LHCN-M2 (cell line): ENCODE results near the gene CDK3. TPM values are rescaled to one million over a fixed set of nuclear protein-coding genes. Genes with fewer than 3 reads are reported as not detected.
"Not testable (repeated sequence)": the region's sequence is repeated elsewhere in the genome, so short reads cannot be mapped to it uniquely, and the experiment has no call there.

Experiments
- DNase-seq: peaks from one replicate; pipeline ENCODE4 v3.0.0-alpha.2; 2012; ENCODE audit warnings: low read depth
- polyA plus RNA-seq: library from polyadenylated mRNA; unstranded; fragments of >200 nt; gene quantifications from one replicate; pipeline ENCODE4 v1.2.1, GENCODE V29; 2012; ENCODE audit warnings: missing spikeins
- total RNA-seq: library from RNA; depleted of rRNA; stranded (reverse); fragments of >200 nt; gene quantifications from 2 replicates; pipeline ENCODE4 v1.2.3, GENCODE V29; 2014; rRNA removed

CDK3 gene
- total RNA-seq, result 2.9 and 3.8 TPM in 2 replicates
- polyA plus RNA-seq, result 2.1 TPM

GRCh38 chr17:76000755-76001521, at the start of gene CDK3:
TSS of gene CDK3 (plus strand) at chr17:76000855. CDS start at chr17:76001426, 571 bp downstream.
- no peak for DNase-seq

GRCh38 chr17:75950855-75951554, 49.6 kb upstream of the CDK3 start:
- peak; percentile 91 for DNase-seq

- no peak for DNase-seq
Measured at GRCh38 chr17:75959051-75959838, 41.4 kb upstream of the CDK3 start.

- DNase-seq, result no peak
Measured at GRCh38 chr17:75959839-75960511, 40.7 kb upstream of the CDK3 start.

GRCh38 chr17:75965468-75965867, 35.2 kb upstream of the CDK3 start:
- no peak for DNase-seq

GRCh38 chr17:75969044-75969443, 31.6 kb upstream of the CDK3 start:
- not testable (repeated sequence) for DNase-seq

- DNase-seq, result no peak
Measured at GRCh38 chr17:75970011-75970523, 30.6 kb upstream of the CDK3 start.

- no peak for DNase-seq
Measured at GRCh38 chr17:75970626-75971025, 30.0 kb upstream of the CDK3 start.

GRCh38 chr17:75975187-75975586, 25.5 kb upstream of the CDK3 start:
- not testable (repeated sequence) for DNase-seq

GRCh38 chr17:75975757-75976174, 24.9 kb upstream of the CDK3 start:
- DNase-seq, result no peak

- no peak for DNase-seq
Measured at GRCh38 chr17:75976175-75976848, 24.3 kb upstream of the CDK3 start.

- peak; percentile 96 for DNase-seq
Measured at GRCh38 chr17:75978938-75979704, 21.5 kb upstream of the CDK3 start, which contains the start of the genes ACOX1 and TEN1. TSS of gene ACOX1 (minus strand) at chr17:75979166. CDS start at chr17:75979073, 93 bp downstream. TSS of gene TEN1 (plus strand) at chr17:75979240. CDS start at chr17:75986193, 6,953 bp downstream.

- no peak for DNase-seq
Measured at GRCh38 chr17:75979705-75980187, 20.9 kb upstream of the CDK3 start.

- DNase-seq, result no peak
Measured at GRCh38 chr17:75980188-75981018, 20.3 kb upstream of the CDK3 start.

GRCh38 chr17:75981019-75981615, 19.5 kb upstream of the CDK3 start:
- DNase-seq, result no peak

GRCh38 chr17:75983501-75984181, 17.0 kb upstream of the CDK3 start:
- no peak for DNase-seq

GRCh38 chr17:75985986-75986385, 14.7 kb upstream of the CDK3 start:
- DNase-seq, result no peak

- DNase-seq, result no peak
Measured at GRCh38 chr17:75987041-75987440, 13.6 kb upstream of the CDK3 start.
